GM23338 (cell line): Measurements from ENCODE around the gene LRRC18. TPM values are rescaled to one million over a fixed set of nuclear protein-coding genes. Genes with fewer than 3 reads are reported as not detected.

ENCODE experiments used
- ATAC-seq: fragments of 200-7000 bp; cut with Tn5 transposase; 3 replicates; pipeline ENCODE4 v1.9.1; 2020
- DNase-seq: peaks from one replicate; pipeline ENCODE4 v3.0.0-alpha.2; 2015; ENCODE audit warnings: low spot score
- H2AFZ ChIP-seq: fragments of 200-600 bp; sonication (generic); 2 replicates; pipeline ENCODE4 v1.8.0; 2016; ENCODE audit warnings: antibody characterized with exemption, mild to moderate bottlenecking, moderate library complexity
- H3F3A ChIP-seq: fragments of 200-600 bp; sonication (generic); replicated peaks from 2 replicates; pipeline ENCODE4 v1.8.0; 2017; ENCODE audit warnings: antibody characterized with exemption, mixed run types, low read depth
- H3K27ac ChIP-seq: fragments of 200-600 bp; sonication (generic); 2 replicates; pipeline ENCODE4 v1.6.1; 2016; ENCODE audit warnings: low read depth
- H3K27me3 ChIP-seq: fragments of 200-600 bp; sonication (generic); 2 replicates; pipeline ENCODE4 v1.8.0; 2016; ENCODE audit warnings: mild to moderate bottlenecking, mixed run types, moderate library complexity; ENCODE audit not compliant: insufficient read depth
- H3K36me3 ChIP-seq: fragments of 200-600 bp; sonication (generic); 2 replicates; pipeline ENCODE4 v1.8.0; 2016; ENCODE audit warnings: mild to moderate bottlenecking; ENCODE audit not compliant: insufficient read depth
- H3K4me1 ChIP-seq: fragments of 200-600 bp; sonication (generic); 2 replicates; pipeline ENCODE4 v1.8.0; 2016; ENCODE audit warnings: mild to moderate bottlenecking, moderate library complexity; ENCODE audit not compliant: insufficient read depth
- H3K4me2 ChIP-seq: fragments of 200-600 bp; sonication (generic); 2 replicates; pipeline ENCODE4 v1.7.1; 2017; ENCODE audit warnings: mixed run types
- H3K4me3 ChIP-seq: fragments of 200-600 bp; sonication (generic); 2 replicates; pipeline ENCODE4 v1.6.1; 2016; ENCODE audit warnings: mixed run types
- H3K79me2 ChIP-seq: fragments of 200-600 bp; sonication (generic); replicated peaks from 2 replicates; pipeline ENCODE4 v1.8.0; 2017; ENCODE audit warnings: mild to moderate bottlenecking; ENCODE audit not compliant: insufficient read depth
- H3K9me2 ChIP-seq: fragments of 200-600 bp; sonication (generic); 2 replicates; pipeline ENCODE4 v1.8.0; 2017; ENCODE audit not compliant: insufficient read depth
- H4K20me1 ChIP-seq: fragments of 200-600 bp; sonication (generic); replicated peaks from 2 replicates; pipeline ENCODE4 v1.8.0; 2017; ENCODE audit warnings: mild to moderate bottlenecking; ENCODE audit not compliant: insufficient read depth
- H3K27ac Mint-ChIP-seq: 2 replicates; pipeline ENCODE4 v1.8.0; 2020; ENCODE audit warnings: inconsistent platforms, mild to moderate bottlenecking, moderate library complexity, mixed read lengths
- H3K27me3 Mint-ChIP-seq: 3 replicates; pipeline ENCODE4 v1.8.0; 2022; ENCODE audit warnings: low read depth, mild to moderate bottlenecking, moderate library complexity, mixed read lengths, inconsistent platforms; ENCODE audit not compliant: insufficient read depth, poor library complexity
- H3K36me3 Mint-ChIP-seq: 3 replicates; pipeline ENCODE4 v1.8.0; 2021; ENCODE audit warnings: low read depth, mild to moderate bottlenecking, inconsistent platforms, moderate library complexity, mixed read lengths
- H3K4me1 Mint-ChIP-seq: 3 replicates; pipeline ENCODE4 v1.8.0; 2020; ENCODE audit warnings: mild to moderate bottlenecking, inconsistent platforms, mixed read lengths
- H3K4me3 Mint-ChIP-seq: 3 replicates; pipeline ENCODE4 v1.8.0; 2021; ENCODE audit warnings: moderate library complexity, mild to moderate bottlenecking, inconsistent platforms, mixed read lengths
- H3K9me3 Mint-ChIP-seq: 3 replicates; pipeline ENCODE4 v1.8.0; 2020; ENCODE audit warnings: moderate library complexity, mild to moderate bottlenecking, inconsistent platforms, mixed read lengths
- CREB1 ChIP-seq: fragments of 250-450 bp; sonication (Bioruptor Pico); IDR thresholded peaks from 2 replicates; pipeline ENCODE4 v1.5.0; 2020; ENCODE audit warnings: low read depth, mild to moderate bottlenecking, moderate library complexity
- EZH2 ChIP-seq: fragments of 200-600 bp; sonication (generic); IDR thresholded peaks from one replicate; pipeline ENCODE4 v1.8.0; 2017; ENCODE audit warnings: antibody characterized with exemption, mild to moderate bottlenecking, low read depth; ENCODE audit not compliant: unreplicated experiment
- EZH2phosphoT487 ChIP-seq: fragments of 200-600 bp; sonication (generic); IDR thresholded peaks from one replicate; pipeline ENCODE4 v1.8.1; 2018; ENCODE audit warnings: antibody characterized with exemption; ENCODE audit not compliant: unreplicated experiment
- JUNB ChIP-seq: IDR thresholded peaks from one replicate; pipeline ENCODE4 v1.6.1; 2016; ENCODE audit warnings: antibody characterized with exemption; ENCODE audit not compliant: unreplicated experiment
- NANOG ChIP-seq: IDR thresholded peaks from 2 replicates; pipeline ENCODE4 v1.6.1; 2016; ENCODE audit warnings: antibody characterized with exemption, borderline replicate concordance
- POLR2AphosphoS5 ChIP-seq: IDR thresholded peaks from 2 replicates; pipeline ENCODE4 v1.6.1; 2016; ENCODE audit warnings: antibody characterized with exemption, low read depth
- STAT1 ChIP-seq: IDR thresholded peaks from one replicate; pipeline ENCODE4 v1.6.1; 2016; ENCODE audit warnings: antibody characterized with exemption; ENCODE audit not compliant: unreplicated experiment
- ZNF114 ChIP-seq: fragments of 250-450 bp; sonication (Bioruptor Pico); IDR thresholded peaks from 2 replicates; pipeline ENCODE4 v1.5.0; 2020; ENCODE audit warnings: mild to moderate bottlenecking, moderate library complexity
- ZNF331 ChIP-seq: fragments of 250-450 bp; sonication (Bioruptor Pico); IDR thresholded peaks from 2 replicates; pipeline ENCODE4 v1.5.0; 2020; ENCODE audit warnings: low read depth, mild to moderate bottlenecking, moderate library complexity
- polyA plus RNA-seq: library from polyadenylated mRNA; unstranded; fragments of >200 nt; fragmentation: Nextera tagmentation; extraction: Ambion mirVana; gene quantifications from 2 replicates; pipeline ENCODE4 v1.2.1, GENCODE V29; 2016
- total RNA-seq: library from RNA; depleted of rRNA; stranded (reverse); fragments of >200 nt; shearing (Covaris generic); gene quantifications from 2 replicates; pipeline ENCODE4 v1.2.3, GENCODE V29; 2014
- TF ChIP-seq, protein P1 (sequence below), 2 experiments: fragments of 200-600 bp in 1 of 2; sonication (generic) in 1 of 2; conservative IDR thresholded peaks; 2 replicates each; pipeline versions ENCODE4 v1.5.1 to v1.6.1; 2016 to 2017; ENCODE audit warnings: antibody characterized with exemption in 2 of 2, low read depth in 2 of 2, mild to moderate bottlenecking in 2 of 2, moderate library complexity in 1 of 2
- TF ChIP-seq, protein P2 (sequence below): IDR thresholded peaks from one replicate; pipeline ENCODE4 v1.6.1; 2018; ENCODE audit warnings: antibody characterized with exemption; ENCODE audit not compliant: unreplicated experiment
- TF ChIP-seq, protein P3 (sequence below): fragments of 250-450 bp; sonication (Bioruptor Pico); IDR thresholded peaks from 2 replicates; pipeline ENCODE4 v1.5.0; 2020; ENCODE audit warnings: mild to moderate bottlenecking, moderate library complexity
- TF ChIP-seq, protein P4 (sequence below): IDR thresholded peaks from 2 replicates; pipeline ENCODE4 v1.6.1; 2016; ENCODE audit warnings: antibody characterized with exemption

LRRC18 gene
- total and polyA plus RNA-seq, 2 experiments from 2014 or later: not detected

GRCh38 chr10:48946891-48947500, 7.4 kb upstream of the LRRC18 start:
- H3K9me2 ChIP-seq: no peaks in the 10 kb centered on the region
- H2AFZ ChIP-seq: no peak overlapping the region
- ATAC-seq (no peak), DNase-seq (no peak)
- H3F3A ChIP-seq: no peaks in the 10 kb centered on the region
- H3K27me3 ChIP-seq: no peaks in the 10 kb centered on the region
- no peaks in the 10 kb centered on the region for H3K9me3 Mint-ChIP-seq
- TF ChIP-seq ZNF114 (CRISPR knock-in tag): no peak
- no peak for TF ChIP-seq POLR2AphosphoS5
- no peak for TF ChIP-seq NANOG
- TF ChIP-seq, protein P1, sequence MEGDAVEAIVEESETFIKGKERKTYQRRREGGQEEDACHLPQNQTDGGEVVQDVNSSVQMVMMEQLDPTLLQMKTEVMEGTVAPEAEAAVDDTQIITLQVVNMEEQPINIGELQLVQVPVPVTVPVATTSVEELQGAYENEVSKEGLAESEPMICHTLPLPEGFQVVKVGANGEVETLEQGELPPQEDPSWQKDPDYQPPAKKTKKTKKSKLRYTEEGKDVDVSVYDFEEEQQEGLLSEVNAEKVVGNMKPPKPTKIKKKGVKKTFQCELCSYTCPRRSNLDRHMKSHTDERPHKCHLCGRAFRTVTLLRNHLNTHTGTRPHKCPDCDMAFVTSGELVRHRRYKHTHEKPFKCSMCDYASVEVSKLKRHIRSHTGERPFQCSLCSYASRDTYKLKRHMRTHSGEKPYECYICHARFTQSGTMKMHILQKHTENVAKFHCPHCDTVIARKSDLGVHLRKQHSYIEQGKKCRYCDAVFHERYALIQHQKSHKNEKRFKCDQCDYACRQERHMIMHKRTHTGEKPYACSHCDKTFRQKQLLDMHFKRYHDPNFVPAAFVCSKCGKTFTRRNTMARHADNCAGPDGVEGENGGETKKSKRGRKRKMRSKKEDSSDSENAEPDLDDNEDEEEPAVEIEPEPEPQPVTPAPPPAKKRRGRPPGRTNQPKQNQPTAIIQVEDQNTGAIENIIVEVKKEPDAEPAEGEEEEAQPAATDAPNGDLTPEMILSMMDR (conservative IDR thresholded peaks at IDR 0.05; ENCODE audit: low read depth in 2 of 2): no peak
- TF ChIP-seq JUNB: no peak
- TF ChIP-seq, protein P2, sequence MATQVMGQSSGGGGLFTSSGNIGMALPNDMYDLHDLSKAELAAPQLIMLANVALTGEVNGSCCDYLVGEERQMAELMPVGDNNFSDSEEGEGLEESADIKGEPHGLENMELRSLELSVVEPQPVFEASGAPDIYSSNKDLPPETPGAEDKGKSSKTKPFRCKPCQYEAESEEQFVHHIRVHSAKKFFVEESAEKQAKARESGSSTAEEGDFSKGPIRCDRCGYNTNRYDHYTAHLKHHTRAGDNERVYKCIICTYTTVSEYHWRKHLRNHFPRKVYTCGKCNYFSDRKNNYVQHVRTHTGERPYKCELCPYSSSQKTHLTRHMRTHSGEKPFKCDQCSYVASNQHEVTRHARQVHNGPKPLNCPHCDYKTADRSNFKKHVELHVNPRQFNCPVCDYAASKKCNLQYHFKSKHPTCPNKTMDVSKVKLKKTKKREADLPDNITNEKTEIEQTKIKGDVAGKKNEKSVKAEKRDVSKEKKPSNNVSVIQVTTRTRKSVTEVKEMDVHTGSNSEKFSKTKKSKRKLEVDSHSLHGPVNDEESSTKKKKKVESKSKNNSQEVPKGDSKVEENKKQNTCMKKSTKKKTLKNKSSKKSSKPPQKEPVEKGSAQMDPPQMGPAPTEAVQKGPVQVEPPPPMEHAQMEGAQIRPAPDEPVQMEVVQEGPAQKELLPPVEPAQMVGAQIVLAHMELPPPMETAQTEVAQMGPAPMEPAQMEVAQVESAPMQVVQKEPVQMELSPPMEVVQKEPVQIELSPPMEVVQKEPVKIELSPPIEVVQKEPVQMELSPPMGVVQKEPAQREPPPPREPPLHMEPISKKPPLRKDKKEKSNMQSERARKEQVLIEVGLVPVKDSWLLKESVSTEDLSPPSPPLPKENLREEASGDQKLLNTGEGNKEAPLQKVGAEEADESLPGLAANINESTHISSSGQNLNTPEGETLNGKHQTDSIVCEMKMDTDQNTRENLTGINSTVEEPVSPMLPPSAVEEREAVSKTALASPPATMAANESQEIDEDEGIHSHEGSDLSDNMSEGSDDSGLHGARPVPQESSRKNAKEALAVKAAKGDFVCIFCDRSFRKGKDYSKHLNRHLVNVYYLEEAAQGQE: no peak
- TF ChIP-seq, protein P3, sequence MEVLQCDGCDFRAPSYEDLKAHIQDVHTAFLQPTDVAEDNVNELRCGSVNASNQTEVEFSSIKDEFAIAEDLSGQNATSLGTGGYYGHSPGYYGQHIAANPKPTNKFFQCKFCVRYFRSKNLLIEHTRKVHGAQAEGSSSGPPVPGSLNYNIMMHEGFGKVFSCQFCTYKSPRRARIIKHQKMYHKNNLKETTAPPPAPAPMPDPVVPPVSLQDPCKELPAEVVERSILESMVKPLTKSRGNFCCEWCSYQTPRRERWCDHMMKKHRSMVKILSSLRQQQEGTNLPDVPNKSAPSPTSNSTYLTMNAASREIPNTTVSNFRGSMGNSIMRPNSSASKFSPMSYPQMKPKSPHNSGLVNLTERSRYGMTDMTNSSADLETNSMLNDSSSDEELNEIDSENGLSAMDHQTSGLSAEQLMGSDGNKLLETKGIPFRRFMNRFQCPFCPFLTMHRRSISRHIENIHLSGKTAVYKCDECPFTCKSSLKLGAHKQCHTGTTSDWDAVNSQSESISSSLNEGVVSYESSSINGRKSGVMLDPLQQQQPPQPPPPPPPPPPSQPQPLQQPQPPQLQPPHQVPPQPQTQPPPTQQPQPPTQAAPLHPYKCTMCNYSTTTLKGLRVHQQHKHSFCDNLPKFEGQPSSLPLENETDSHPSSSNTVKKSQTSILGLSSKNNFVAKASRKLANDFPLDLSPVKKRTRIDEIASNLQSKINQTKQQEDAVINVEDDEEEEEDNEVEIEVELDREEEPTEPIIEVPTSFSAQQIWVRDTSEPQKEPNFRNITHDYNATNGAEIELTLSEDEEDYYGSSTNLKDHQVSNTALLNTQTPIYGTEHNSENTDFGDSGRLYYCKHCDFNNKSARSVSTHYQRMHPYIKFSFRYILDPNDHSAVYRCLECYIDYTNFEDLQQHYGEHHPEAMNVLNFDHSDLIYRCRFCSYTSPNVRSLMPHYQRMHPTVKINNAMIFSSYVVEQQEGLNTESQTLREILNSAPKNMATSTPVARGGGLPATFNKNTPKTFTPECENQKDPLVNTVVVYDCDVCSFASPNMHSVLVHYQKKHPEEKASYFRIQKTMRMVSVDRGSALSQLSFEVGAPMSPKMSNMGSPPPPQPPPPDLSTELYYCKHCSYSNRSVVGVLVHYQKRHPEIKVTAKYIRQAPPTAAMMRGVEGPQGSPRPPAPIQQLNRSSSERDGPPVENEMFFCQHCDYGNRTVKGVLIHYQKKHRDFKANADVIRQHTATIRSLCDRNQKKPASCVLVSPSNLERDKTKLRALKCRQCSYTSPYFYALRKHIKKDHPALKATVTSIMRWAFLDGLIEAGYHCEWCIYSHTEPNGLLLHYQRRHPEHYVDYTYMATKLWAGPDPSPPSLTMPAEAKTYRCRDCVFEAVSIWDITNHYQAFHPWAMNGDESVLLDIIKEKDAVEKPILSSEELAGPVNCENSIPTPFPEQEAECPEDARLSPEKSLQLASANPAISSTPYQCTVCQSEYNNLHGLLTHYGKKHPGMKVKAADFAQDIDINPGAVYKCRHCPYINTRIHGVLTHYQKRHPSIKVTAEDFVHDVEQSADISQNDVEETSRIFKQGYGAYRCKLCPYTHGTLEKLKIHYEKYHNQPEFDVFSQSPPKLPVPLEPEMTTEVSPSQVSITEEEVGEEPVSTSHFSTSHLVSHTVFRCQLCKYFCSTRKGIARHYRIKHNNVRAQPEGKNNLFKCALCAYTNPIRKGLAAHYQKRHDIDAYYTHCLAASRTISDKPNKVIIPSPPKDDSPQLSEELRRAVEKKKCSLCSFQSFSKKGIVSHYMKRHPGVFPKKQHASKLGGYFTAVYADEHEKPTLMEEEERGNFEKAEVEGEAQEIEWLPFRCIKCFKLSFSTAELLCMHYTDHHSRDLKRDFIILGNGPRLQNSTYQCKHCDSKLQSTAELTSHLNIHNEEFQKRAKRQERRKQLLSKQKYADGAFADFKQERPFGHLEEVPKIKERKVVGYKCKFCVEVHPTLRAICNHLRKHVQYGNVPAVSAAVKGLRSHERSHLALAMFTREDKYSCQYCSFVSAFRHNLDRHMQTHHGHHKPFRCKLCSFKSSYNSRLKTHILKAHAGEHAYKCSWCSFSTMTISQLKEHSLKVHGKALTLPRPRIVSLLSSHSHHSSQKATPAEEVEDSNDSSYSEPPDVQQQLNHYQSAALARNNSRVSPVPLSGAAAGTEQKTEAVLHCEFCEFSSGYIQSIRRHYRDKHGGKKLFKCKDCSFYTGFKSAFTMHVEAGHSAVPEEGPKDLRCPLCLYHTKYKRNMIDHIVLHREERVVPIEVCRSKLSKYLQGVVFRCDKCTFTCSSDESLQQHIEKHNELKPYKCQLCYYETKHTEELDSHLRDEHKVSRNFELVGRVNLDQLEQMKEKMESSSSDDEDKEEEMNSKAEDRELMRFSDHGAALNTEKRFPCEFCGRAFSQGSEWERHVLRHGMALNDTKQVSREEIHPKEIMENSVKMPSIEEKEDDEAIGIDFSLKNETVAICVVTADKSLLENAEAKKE (CRISPR knock-in tag): no peak
- TF ChIP-seq ZNF331 (CRISPR knock-in tag): no peak
- no peak for TF ChIP-seq CREB1 (CRISPR knock-in tag)
- TF ChIP-seq STAT1: no peak
- TF ChIP-seq, protein P4, sequence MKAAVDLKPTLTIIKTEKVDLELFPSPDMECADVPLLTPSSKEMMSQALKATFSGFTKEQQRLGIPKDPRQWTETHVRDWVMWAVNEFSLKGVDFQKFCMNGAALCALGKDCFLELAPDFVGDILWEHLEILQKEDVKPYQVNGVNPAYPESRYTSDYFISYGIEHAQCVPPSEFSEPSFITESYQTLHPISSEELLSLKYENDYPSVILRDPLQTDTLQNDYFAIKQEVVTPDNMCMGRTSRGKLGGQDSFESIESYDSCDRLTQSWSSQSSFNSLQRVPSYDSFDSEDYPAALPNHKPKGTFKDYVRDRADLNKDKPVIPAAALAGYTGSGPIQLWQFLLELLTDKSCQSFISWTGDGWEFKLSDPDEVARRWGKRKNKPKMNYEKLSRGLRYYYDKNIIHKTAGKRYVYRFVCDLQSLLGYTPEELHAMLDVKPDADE: no peak
- no peak for TF ChIP-seq EZH2phosphoT487
- TF ChIP-seq EZH2: no peak
- no peaks in the 10 kb centered on the region for H3K36me3 Mint-ChIP-seq
- H3K4me3 Mint-ChIP-seq: no peak overlapping the region
- H4K20me1 ChIP-seq: no peaks in the 10 kb centered on the region
- no peak overlapping the region for H3K4me3 ChIP-seq
- no peak overlapping the region for H3K27ac ChIP-seq
- H3K27ac Mint-ChIP-seq: no peak overlapping the region
- no peaks in the 10 kb centered on the region for H3K36me3 ChIP-seq
- peaks cover 6% of the 10 kb centered on the region for H3K27me3 Mint-ChIP-seq
- peaks cover 12% of the 10 kb centered on the region; the same call in 2 of the 3 replicates for H3K4me1 Mint-ChIP-seq
- no peak overlapping the region for H3K4me2 ChIP-seq
- H3K79me2 ChIP-seq: no peaks in the 10 kb centered on the region
- no peaks in the 10 kb centered on the region for H3K4me1 ChIP-seq
